RKO (cell line): ENCODE data around the gene ERV3-1.
"Not testable (repeated sequence)": the region's sequence is repeated elsewhere in the genome, so short reads cannot be mapped to it uniquely, and the experiment has no call there.

ENCODE experiments used
- DNase-seq: peaks from one replicate; pipeline ENCODE4 v3.0.0-alpha.2; 2016; ENCODE audit warnings: low spot score

The ERV3-1 gene

DNA sequence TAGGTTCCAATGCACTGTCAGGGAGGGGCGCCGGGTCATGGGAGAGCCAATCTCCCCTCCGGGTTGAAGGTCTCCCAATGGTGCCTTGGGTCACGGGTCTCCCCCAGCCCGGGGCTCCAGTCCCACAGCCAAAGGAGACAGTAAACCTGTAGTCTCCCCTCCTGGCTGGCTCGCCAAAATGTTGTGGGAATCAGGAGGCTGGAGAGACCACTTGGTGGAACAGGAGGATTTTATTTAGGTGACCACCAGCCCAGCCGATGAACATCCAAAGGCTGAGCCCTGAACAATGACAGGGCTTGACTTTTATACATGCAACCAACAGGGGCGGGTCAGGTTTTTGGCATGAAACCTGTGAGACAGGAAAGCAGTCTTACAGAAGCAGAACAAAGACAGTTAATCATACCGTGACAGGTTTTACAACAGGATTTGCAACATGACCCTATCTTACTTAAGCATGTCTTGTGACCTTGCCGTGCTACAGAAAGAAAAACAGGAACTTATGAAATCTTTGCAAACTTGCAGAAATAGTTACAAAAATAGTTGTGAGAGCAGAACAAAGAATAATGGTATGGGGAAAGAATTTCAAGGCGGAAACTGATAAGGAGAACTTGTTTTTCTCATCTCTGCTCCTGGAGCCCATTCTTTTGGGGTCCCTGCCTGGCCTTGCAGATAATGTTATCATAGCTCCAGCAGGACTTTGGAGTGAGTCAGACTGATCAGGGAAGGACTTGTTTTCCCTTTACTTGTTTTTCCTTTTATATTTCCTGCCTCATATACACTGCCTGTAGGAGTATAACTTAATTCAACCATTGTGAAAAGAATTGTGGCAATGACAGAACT is 7.1 kb downstream of the ERV3-1 start:
- no peak for DNase-seq

DNA sequence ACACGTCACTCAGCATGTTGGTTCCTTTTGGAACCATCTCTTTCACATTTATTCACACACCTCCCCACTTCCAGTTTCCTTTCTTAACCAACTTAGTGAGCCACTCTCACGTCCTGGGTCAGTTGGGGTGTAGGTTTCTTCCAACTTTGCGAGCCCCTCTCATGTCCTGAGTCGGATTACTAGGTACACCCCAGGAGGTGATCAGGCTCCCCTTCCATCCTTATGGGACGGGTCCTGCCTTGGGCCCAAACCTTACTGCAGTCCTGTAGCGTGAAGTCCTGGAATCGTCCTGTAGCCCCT is 7.7 kb downstream of the ERV3-1 start:
- no peak for DNase-seq

DNA sequence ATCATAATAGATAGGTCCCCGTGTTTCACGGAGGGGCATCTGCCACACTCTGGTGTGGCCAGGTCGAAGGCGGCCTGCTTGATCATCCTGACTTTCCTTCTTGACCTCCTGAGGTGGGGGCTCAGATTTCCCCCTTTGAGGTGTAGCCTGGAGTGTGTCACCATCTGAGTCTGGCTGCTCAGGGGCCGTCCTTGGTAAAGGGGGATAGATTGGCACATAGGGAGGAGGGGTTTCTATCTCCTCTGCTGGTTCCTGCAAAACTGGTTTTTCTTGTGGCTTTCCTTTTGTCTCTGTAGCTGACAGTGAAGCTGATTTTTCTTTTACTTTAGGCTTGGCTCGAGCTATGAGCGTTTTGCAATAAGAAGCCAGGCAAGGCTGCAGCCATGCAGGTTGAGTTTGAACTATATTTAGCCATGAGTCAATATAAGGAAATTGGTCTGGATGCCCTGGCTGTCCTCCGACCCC is 8.5 kb downstream of the ERV3-1 start:
- DNase-seq: no peak

DNA sequence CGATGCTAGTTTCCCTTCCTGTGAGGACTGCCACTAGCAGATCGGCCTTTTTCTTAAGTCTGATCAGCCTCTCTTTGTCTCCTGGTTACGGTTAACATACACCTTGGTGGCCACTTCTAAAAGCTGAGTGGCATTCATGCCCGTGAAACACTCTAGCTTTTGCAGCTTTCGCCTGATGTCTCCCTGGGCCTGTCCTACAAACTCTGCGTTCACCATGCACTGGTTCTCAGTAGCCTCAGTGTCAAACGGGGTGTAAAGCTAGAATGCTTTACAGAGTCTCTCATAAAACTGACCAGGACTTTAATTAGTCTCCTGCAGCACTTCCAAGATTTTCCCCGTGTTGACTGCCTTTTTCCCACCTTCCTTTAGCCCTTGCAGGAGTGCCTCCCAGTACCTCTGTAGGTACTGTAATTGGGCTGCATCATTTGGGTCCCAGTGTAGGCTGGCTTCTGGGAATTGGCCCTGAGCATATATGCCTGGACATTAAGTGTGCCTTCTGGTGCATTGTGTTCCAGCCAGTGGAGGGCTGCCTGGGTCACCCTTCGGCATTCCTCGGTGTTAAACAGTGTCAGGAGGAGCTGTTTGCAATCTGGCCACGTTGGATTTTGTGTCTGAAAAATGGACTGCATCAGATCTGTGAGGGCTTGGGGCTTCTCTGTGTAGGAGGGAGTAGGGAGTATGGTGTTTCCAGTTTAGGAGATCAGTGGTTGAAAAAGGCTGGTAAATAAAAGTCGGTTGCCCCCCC is 9.2 kb downstream of the ERV3-1 start:
- no peak for DNase-seq

DNA sequence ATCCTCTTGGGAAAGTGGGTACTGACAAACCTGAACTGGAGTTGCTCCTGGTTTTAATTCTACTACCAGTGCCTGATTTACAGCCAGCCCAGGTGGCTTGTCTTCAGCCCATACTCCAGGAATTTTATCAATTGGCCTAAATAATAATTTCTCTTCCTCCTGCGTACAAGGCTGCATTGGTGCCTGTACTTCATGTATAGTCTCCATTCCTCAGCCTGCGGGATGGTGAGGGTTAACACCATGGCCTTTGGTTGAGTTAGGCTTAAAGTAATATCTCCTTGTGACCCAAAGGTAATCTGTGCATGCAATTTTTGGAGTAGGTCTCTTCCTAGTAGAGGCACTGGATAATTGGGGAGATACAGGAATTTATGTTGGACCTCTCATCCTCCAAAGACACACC is 10.2 kb downstream of the ERV3-1 start:
- DNase-seq: no peak

DNA sequence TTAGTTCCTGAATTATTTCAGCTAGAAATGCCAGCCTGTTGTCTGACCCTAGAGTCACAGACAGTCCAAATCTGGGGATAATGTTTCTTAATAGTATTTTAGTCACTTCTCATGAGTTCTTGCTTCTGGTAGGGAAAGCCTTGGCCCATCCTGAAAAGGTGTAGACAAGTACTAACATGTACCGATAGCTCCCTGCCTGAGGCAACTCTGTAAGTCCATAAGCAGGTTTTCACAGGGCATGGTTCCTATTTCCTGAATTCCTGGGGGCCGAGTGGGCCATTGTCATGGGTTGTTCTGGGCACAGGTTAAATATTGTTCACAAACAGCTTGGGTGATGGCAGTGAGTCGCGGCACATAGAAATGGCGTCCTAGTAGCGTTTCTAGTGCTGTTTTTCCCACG is 12.6 kb downstream of the ERV3-1 start:
- no peak for DNase-seq

DNA sequence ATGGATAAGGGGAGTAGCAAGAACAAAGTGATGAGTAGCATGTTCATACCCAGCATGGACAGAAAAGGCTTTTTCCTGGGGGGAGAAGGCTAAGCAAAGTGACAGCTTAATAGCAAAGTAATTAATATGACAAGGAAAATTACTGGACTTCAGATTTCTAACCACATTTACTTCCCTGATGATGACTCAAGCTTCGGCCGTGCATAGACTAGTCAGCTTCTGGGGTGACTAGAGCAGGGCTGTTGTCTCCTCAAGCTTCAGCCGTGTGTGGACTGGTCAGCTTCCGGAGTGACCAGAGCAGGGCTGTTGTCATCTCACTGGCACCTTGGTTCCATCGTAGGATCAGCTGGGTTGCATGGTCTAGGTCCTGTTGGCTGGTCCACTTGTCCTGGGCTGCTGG is 13.5 kb downstream of the ERV3-1 start:
- DNase-seq: peak; percentile 49

DNA sequence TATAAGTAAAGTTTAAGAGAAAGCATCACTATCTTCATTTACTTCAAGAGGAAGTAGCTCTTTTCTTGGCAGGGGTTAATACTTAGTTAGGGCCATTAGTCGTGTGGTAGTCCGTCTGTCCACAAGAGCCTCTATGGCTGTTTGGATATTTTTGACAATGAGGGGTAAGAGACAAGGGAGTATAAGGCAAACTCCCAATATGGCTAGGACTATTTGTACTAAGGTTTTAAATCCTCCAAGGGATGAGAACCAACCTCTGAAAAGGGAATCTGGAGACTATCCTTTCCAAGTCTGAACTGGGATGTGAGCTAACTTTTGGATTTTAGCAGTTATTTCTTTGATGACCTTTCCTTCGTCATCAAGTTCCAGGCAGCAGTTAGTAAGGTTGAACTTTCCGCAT is 15.6 kb downstream of the ERV3-1 start, which contains the start of gene ZNF117:
Gene ZNF117 (minus strand): TSS at position 101 of the 400 bp plus-strand sequence.
- no peak for DNase-seq

DNA sequence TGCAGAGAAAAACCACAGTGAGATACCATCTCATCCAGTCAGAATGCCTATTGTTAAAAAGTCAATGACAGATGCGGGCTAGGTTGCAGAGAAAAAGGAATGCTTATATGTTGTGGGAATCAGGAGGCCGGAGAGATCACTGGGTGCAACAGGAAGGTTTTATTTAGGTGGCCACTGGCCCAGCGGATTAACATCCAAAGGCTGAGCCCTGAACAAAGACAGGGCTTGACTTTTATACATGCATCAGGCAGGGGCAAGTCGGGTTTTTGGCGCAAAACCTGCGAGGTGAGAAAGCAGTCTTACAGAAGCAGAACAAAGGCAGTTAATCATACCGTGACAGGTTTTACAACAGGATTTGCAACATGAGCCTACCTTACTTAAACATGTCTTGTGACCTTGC is 16.3 kb downstream of the ERV3-1 start:
- DNase-seq: no peak

DNA sequence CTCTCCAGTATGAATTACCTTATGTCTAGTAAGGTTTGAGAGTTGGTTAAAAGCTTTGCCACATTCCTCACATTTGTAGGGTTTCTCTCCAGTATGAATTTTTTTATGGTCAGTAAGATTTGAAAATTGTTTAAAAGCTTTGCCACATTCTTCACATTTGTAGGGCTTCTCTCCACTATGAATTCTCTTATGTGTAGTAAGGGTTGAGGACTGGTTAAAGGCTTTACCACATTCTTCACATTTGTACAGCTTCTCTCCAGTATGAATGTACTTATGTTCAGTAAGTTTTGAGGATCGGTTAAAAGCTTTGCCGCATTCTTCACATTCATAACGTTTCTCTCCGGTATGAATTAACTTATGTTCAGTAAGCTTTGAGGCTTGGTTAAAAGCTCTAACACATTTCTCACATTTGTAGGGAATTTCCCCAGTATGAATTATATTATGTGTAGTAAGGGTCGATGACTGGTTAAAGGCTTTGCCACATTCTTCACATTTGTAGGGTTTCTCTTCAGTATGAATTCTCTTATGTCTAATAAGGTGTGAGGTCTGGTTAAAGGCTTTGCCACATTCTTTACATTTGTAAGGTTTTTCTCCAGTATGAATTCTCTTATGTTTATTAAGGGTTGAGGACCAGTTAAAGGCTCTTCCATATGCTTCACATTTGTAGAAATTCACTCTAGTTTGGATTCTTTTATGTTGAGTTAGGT is 27.8 kb downstream of the ERV3-1 start:
- DNase-seq: no peak

DNA sequence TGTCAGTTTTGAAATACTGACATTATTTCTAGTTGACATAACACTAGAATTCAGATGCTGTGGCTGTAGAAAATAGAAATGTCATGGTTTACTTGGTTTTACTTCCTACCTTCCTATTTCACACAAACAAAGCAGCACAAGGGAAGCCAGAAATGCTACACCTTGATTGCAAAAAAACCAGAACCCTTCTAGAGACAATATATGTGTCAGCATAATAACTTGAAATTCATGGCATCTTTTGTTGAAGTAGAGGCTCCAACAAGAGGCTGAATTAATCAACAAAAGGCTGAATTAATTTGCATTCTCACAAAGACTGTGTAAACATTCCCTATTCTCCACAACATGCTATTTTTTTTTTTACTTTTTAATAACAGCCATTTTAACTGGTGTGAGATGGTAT is 40.9 kb downstream of the ERV3-1 start:
- no peak for DNase-seq

DNA sequence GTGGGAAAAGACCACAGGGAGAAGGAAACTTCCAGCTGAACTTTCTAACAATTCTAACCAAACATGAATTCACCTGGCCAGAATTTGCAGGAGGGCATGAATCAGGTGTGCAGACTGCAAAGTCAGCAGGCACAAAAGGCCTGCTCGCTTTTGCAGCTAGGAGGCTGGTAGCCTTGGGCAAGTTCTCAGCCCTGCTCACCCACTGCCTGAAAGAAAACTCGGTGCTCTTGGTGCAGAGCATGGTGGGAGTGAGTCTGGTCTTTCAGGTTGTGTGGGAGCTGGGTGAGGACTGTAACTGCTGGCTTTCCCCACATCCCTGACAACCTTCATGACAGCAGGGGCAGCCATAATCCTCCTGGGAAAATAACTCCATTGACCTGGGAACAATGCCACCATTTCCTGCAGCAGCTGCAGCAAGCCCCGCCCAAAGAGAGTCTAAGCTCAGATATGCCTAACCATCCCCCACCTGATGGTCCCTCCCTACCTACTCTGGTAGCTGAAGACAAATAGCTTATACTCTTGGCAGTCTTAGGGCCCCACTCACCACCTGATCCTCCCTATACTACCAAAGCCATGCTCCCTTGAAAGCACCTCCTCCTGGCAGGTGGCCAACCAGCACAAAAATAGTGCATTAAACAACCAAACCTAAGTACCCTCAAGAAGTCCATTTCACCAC is 47.3 kb downstream of the ERV3-1 start:
- no peak for DNase-seq

DNA sequence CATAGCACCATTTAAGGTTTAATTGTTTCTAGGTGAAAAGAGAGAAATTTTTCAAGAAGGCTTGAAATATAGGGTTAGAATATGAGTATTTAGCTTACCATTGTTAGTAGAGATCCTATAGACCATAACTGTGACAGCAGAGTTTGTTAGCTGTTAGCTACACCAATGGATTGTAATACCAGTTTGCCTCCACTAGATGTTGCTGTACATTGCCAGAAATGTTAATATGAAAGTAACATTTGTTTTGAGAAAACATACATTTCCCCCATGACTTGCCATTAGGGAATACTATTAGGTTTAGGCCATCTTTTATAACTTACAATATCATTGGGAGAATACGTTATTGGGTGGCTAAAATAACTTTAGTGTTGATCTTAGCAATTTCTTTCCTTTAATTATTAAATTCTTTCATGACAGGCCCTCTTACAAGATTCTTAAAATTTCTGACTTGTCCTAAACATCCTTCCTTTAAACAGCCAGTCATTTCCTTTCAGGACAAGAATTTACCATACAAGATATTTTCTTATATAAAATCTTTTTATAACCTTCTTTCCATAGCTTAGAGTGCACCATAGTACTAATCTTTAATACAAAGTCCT is 55.1 kb downstream of the ERV3-1 start:
- DNase-seq: peak; percentile 73

DNA sequence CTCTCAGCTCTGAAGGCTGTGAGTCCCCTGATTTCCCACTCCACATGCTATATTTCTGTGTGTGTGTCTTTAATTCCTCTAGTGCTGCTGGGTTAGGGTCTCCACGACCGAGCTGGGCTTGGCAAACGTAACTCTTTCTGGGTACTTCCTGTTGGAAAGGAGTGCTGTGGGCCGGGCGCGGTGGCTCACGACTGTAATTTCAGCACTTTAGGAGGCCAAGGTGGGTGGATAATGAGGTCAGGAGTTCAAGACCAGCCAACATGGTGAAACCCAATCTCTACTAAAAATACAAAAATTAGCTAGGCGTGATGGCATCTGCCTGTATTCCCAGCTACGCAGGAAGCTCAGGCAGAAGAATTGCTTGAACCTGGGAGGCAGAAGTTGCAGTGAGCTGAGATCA is 55.8 kb downstream of the ERV3-1 start:
- not testable (repeated sequence) for DNase-seq

DNA sequence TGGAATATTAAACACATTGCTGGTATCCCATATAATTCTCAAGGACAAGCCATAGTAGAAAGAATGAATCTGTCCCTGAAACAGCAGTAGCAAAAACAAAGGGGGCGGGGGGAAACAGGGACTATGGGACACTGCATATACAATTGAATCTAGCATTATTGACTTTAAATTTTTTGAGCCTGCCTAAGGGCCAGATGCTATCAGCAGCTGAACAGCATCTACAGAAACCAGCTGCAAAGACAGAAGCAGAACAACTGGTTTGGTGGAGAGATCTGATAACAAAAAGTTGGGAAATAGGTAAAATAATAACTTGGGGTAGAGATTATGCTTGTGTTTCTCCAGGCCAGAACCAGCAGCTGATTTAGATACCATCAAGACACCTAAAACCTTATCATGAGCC is 57.7 kb downstream of the ERV3-1 start:
- DNase-seq: not testable (repeated sequence)

DNA sequence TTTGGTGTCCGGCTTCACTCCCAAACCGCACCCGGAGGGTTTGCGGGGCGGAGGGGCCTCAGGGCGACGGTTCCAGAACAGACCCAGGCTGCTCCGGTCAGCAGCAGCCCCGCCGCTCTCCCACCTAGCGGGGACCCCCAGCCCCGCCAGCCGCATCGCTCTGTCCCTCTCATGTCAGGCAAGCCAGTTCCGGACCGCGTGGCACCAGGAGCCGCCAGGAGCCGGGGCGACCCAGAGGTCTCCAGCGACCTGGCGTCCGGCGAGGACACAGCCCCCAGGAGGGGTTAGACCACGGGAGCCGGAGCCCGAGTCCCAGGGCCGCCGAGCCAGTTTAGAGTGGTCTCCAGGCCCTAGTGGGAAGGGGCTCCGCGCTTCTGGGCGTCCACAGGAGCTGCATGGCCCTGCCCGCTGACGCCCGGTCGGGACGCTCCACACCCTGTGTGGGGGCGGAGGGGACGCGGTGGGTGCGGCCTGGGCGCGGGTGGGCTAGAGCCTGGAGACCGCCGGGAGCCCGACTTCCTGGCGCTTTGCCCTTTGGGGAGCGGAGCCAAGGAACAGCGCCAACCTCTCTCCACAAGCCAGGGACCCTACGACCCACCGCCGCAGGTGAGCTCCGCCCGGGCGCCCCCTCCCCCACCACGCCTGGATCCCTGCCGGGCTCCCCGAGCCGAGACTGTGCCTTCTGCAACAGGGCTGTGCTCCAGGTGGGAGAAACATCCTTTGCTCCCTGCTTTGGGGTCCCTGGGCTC is 59.1 kb downstream of the ERV3-1 start:
- no peak for DNase-seq

DNA sequence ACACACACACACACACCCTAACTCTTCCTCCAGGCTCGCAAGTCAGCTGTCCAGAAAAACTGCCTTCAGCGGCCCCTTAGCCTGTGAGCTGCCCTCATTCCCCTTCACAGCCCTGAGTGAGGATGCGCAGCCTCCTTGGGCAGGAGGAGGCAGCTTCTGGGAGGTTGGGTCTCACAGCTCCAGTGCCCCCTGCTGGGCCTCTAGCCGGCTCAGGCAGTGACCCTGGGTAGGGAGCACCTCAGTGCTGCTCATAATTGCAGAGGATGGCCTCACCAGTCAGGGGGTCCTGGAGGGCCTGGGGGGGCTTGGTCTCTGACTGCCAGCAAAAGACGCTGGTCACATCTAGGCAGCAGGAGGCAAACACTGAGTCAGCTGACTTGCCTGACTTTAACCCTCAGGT is 59.7 kb downstream of the ERV3-1 start:
- no peak for DNase-seq

DNA sequence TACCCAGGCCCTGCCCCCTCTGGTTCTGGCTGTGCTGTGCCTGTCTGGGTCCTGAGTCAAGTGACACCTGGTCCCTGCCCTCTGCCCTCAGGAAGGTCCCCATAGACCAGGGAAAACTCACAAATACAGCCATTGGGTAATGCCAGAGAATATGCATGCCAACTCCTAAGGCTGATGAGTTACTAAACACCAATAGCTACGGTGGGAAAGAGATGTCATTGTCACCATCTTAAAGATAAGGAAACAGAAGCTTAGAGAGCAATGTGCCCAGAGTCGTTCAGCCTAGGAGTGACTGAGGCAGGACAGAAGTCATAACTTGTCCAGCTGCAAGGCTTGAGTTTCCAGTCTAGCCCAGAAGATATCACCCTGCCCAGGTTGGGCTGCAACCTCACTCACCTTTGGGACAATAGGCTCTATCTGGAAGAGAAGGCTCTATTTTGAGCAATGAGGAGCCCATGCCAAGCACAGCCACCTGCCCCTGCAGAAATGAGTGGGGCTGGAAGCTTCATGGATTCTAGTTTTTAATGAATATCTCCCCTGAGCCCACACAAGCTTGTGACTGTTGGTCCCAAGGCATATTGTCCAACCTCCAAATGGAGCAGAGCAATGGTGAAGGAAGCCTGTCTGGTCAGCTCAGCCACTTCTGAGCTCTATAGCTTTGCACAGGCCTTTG is 60.8 kb downstream of the ERV3-1 start:
- no peak for DNase-seq

DNA sequence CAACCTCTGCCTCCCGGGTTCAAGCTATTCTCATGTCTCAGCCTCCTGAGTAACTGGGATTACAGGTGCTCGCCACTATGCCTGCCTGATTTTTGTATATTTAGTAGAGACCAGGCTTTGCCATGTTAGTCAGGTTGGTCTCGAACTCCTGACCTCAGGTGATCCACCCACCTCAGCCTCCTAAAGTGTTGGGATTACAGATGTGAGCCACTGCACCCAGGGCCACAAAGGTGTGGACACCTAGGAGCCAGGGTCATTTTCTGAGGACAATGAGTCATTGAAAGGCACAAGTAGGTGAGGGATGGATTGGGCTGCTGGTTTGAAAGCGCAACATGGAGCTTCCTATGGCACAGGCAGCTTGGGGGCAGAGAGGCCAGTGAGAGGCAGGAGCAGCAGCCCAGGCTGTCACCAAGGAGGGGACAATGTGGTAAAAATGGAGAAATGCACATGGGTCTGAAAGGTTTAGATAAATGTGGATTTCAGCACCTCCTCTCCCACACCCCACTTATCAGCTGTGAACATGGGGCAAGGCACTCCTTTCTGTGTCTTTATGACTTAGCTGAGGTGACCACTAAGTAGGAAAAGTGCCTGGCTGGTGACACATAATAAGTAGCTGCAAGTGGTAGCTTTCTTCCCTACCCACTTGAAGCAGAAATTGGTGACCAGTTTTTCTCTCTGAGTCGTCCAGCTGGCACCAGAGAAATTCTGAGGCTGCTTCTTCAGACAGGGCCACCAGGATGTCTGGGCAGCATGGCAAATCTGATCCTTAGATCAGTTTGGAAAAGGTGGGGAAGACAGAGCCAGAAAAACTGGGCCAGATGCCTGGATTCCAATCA is 61.6 kb downstream of the ERV3-1 start:
- not testable (repeated sequence) for DNase-seq
